Testis (tissue), 3 donors: ENCODE measurements around the gene RIBC2. TPM values are rescaled to one million over a fixed set of nuclear protein-coding genes. Genes with fewer than 3 reads are reported as not detected.

Experiments
- DNase-seq: peaks from one replicate; pipeline ENCODE4 v3.0.0-alpha.2; 2019
- H3K27ac ChIP-seq, 2 donors: fragments of 200-600 bp; sonication (generic); one replicate each; pipeline ENCODE4 v1.5.1; 2019
- H3K27me3 ChIP-seq: fragments of 200-600 bp; sonication (generic); one replicate; pipeline ENCODE4 v1.5.1; 2019
- H3K36me3 ChIP-seq: fragments of 200-600 bp; sonication (generic); one replicate; pipeline ENCODE4 v1.5.1; 2017; ENCODE audit warnings: low read depth; ENCODE audit errors: missing control alignments
- H3K4me1 ChIP-seq: fragments of 200-600 bp; sonication (generic); one replicate; pipeline ENCODE4 v1.5.1; 2019
- H3K4me3 ChIP-seq, 2 donors: fragments of 200-600 bp; sonication (generic); one replicate each; pipeline ENCODE4 v1.5.1; 2017 to 2019
- H3K9me3 ChIP-seq: fragments of 200-600 bp; sonication (generic); one replicate; pipeline ENCODE4 v1.5.1; 2017
- CTCF ChIP-seq, 3 experiments: fragments of 450-650 bp in 2 of 3; fragments of 200-600 bp in 1 of 3; sonication (generic) in 1 of 3; IDR thresholded peaks; one replicate each; pipeline ENCODE4 v1.5.1; 2016 to 2019; ENCODE audit warnings: antibody characterized with exemption in 3 of 3, mild to moderate bottlenecking in 2 of 3, moderate library complexity in 1 of 3
- POLR2A ChIP-seq: fragments of 450-650 bp; IDR thresholded peaks from one replicate; pipeline ENCODE4 v1.6.1; 2017; ENCODE audit warnings: antibody characterized with exemption, mild to moderate bottlenecking, moderate library complexity
- WGBS, 2 donors: methylation state at CpG; one replicate each; pipeline ENCODE4 v1.1.5; 2018; 5-methylcytosine and 5-hydroxymethylcytosine counted together
- intact Hi-C: fragments of 100-400 bp; cut with DNase I; formaldehyde crosslinking; loops from one replicate; pipeline ENCODE4 v1.15.1; 2023; ENCODE audit warnings: low total_unique reads
- polyA plus RNA-seq: library from polyadenylated mRNA; stranded (reverse); fragments of 350-450 nt; fragmentation: Illumina TruSeq; extraction: RNeasy Lipid Tissue Mini Kit (QIAGEN cat#74804); gene quantifications from one replicate; pipeline ENCODE4 v1.2.3, GENCODE V29; 2014; ENCODE audit warnings: low read depth, low replicate concordance; ENCODE audit not compliant: insufficient read depth
- total RNA-seq, 2 donors: library from RNA; depleted of rRNA; stranded (reverse); fragments of >200 nt; gene quantifications; one replicate each; pipeline ENCODE4 v1.2.3, GENCODE V29; 2016

The RIBC2 gene
- total and polyA plus RNA-seq, 3 donors from 2014 or later: 20.3 to 66.7 (median 38.5) TPM

GRCh38 chr22:45420011-45420410 lies 6.5 kb downstream of the RIBC2 start:
- TF ChIP-seq POLR2A: no peak
- no peak for TF ChIP-seq CTCF (IDR thresholded peaks at IDR 0.05)
- intact Hi-C loops: no loop called here
- no peak for DNase-seq
- Histone ChIP-seq H3K4me1 (no peaks in the 10 kb centered on the region), H3K4me3 (no peak overlapping the region), H3K27me3 (no peaks in the 10 kb centered on the region), H3K36me3 (no peaks in the 10 kb centered on the region), H3K9me3 (no peaks in the 10 kb centered on the region), H3K27ac (no peak overlapping the region)
- 83 to 89% methylated on average over 4 of the region's 4 CpGs for WGBS, 2 donors

DNA sequence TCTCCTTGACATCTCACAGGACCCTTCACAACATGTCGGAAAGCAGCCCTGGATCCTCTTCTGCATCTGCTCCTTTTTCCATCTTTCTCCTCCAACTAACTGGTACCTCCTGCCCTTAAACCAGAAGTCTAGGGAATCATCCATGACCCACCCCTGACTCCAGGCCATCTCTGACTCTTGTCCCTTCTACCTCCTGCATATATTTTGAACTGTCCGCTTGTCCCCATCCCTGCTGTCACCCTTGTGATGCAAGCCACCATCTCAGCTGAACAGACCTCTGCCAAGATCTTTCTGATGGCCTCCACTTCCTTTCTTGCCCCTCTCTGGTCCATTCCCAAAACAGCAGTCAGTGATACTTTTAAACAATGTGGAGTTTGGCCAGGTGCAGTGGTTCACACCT lies 7.0 kb downstream of the RIBC2 start:
- TF ChIP-seq POLR2A (no peak), CTCF (IDR thresholded peaks at IDR 0.05) (no peak)
- no peaks in the 10 kb centered on the region for H3K9me3 ChIP-seq
- H3K4me1 ChIP-seq: no peaks in the 10 kb centered on the region
- no peak overlapping the region for H3K4me3 ChIP-seq
- DNase-seq: no peak
- H3K36me3 ChIP-seq: no peaks in the 10 kb centered on the region
- no peak overlapping the region for H3K27ac ChIP-seq
- intact Hi-C loops: no loop called here
- H3K27me3 ChIP-seq: no peaks in the 10 kb centered on the region
- WGBS, 2 donors: 94 to 97% methylated on average over 2 of the region's 2 CpGs

GRCh38 chr22:45421349-45422055 lies 8.0 kb downstream of the RIBC2 start:
- WGBS, 2 donors: 75 to 78% methylated on average over 2 of the region's 2 CpGs
- intact Hi-C loops: no loop called here
- no peak overlapping the region for H3K27ac ChIP-seq
- no peak for TF ChIP-seq POLR2A
- no peak for TF ChIP-seq CTCF (IDR thresholded peaks at IDR 0.05)
- H3K4me1 ChIP-seq: no peaks in the 10 kb centered on the region
- no peaks in the 10 kb centered on the region for H3K27me3 ChIP-seq
- no peak overlapping the region for H3K4me3 ChIP-seq
- H3K9me3 ChIP-seq: no peaks in the 10 kb centered on the region
- no peaks in the 10 kb centered on the region for H3K36me3 ChIP-seq
- DNase-seq: no peak

GRCh38 chr22:45422237-45422983 lies 8.9 kb downstream of the RIBC2 start:
- Histone ChIP-seq H3K27ac (no peak overlapping the region), H3K27me3 (no peaks in the 10 kb centered on the region), H3K4me3 (no peak overlapping the region), H3K9me3 (no peaks in the 10 kb centered on the region), H3K36me3 (no peaks in the 10 kb centered on the region), H3K4me1 (no peaks in the 10 kb centered on the region)
- intact Hi-C loops: no loop called here
- TF ChIP-seq CTCF (IDR thresholded peaks at IDR 0.05): no peak
- TF ChIP-seq POLR2A: no peak
- WGBS, 2 donors: 91 to 93% methylated on average over 14 of the region's 14 CpGs
- DNase-seq: no peak
